ENCODE measurements around the gene SP140L. TPM values are rescaled to one million over a fixed set of nuclear protein-coding genes. Genes with fewer than 3 reads are reported as not detected.
"Not testable (repeated sequence)": the region's sequence is repeated elsewhere in the genome, so short reads cannot be mapped to it uniquely, and the experiment has no call there.

The SP140L gene
- total and polyA plus RNA-seq, 2 experiments from 2014 or later, result 8.0 to 11.5 TPM

GRCh38 chr2:230306474-230306873 lies 20.5 kb upstream of the SP140L start:
- in situ Hi-C loops (cut with MboI), result no loop called here
- H3K4me2 ChIP-seq (ENCODE audit: unreplicated experiment), result no peak overlapping the region
- WGBS, 2 experiments (ENCODE audit: low coverage in 1 of 2, low lambda C conversion rate in 2 of 2, missing lambda C conversion rate in 2 of 2), result 5% methylated on average over 2 of the region's 2 CpGs
- no peaks in the 10 kb centered on the region for H3K9me3 ChIP-seq (ENCODE audit: low read depth)
- H3K4me1 ChIP-seq (ENCODE audit: insufficient read depth), result no peaks in the 10 kb centered on the region
- no peaks in the 10 kb centered on the region for H3K9me2 ChIP-seq (ENCODE audit: insufficient read depth)
- H3K27ac ChIP-seq, result no peak overlapping the region
- no peaks in the 10 kb centered on the region for H3F3A ChIP-seq (ENCODE audit: insufficient read depth)
- no peak overlapping the region for H2AFZ ChIP-seq
- no peaks in the 10 kb centered on the region for H4K20me1 ChIP-seq (ENCODE audit: insufficient read depth)
- H3K79me2 ChIP-seq (ENCODE audit: insufficient read depth), result no peaks in the 10 kb centered on the region
- no peak overlapping the region for H3K9ac ChIP-seq
- TF ChIP-seq EZH2 (IDR thresholded peaks at IDR 0.05; ENCODE audit: insufficient read depth, poor library complexity, severe bottlenecking) (no peak), EZH2phosphoT487 (IDR thresholded peaks at IDR 0.05; ENCODE audit: insufficient read depth, low read depth) (no peak)
- H3K4me3 ChIP-seq, result no peak overlapping the region
- no peak for DNase-seq
- no peaks in the 10 kb centered on the region for H3K27me3 ChIP-seq (replicated peaks; ENCODE audit: insufficient read depth)
- no peaks in the 10 kb centered on the region for H3K36me3 ChIP-seq (ENCODE audit: low read depth)

GRCh38 chr2:230307485-230307884 lies 19.5 kb upstream of the SP140L start:
- Histone ChIP-seq H3K4me2 (ENCODE audit: unreplicated experiment) (no peak overlapping the region), H3K79me2 (ENCODE audit: insufficient read depth) (no peaks in the 10 kb centered on the region), H4K20me1 (ENCODE audit: insufficient read depth) (no peaks in the 10 kb centered on the region), H2AFZ (no peak overlapping the region), H3K9ac (no peak overlapping the region), H3K4me1 (ENCODE audit: insufficient read depth) (0 out of 2 replicates have a peak, but pooled peaks cover 4% of the 10 kb centered on the region), H3K36me3 (ENCODE audit: low read depth) (no peaks in the 10 kb centered on the region), H3K4me3 (no peak overlapping the region), H3K9me3 (ENCODE audit: low read depth) (no peaks in the 10 kb centered on the region), H3F3A (ENCODE audit: insufficient read depth) (no peaks in the 10 kb centered on the region), H3K9me2 (ENCODE audit: insufficient read depth) (no peaks in the 10 kb centered on the region), H3K27me3 (replicated peaks; ENCODE audit: insufficient read depth) (no peaks in the 10 kb centered on the region), H3K27ac (no peak overlapping the region)
- TF ChIP-seq EZH2 (IDR thresholded peaks at IDR 0.05; ENCODE audit: insufficient read depth, poor library complexity, severe bottlenecking) (no peak), EZH2phosphoT487 (IDR thresholded peaks at IDR 0.05; ENCODE audit: insufficient read depth, low read depth) (no peak)
- 62 to 79% methylated on average over 2 of the region's 2 CpGs for WGBS, 2 experiments (ENCODE audit: low coverage in 1 of 2, low lambda C conversion rate in 2 of 2, missing lambda C conversion rate in 2 of 2)
- no peak for DNase-seq
- in situ Hi-C loops (cut with MboI), result no loop called here

DNA sequence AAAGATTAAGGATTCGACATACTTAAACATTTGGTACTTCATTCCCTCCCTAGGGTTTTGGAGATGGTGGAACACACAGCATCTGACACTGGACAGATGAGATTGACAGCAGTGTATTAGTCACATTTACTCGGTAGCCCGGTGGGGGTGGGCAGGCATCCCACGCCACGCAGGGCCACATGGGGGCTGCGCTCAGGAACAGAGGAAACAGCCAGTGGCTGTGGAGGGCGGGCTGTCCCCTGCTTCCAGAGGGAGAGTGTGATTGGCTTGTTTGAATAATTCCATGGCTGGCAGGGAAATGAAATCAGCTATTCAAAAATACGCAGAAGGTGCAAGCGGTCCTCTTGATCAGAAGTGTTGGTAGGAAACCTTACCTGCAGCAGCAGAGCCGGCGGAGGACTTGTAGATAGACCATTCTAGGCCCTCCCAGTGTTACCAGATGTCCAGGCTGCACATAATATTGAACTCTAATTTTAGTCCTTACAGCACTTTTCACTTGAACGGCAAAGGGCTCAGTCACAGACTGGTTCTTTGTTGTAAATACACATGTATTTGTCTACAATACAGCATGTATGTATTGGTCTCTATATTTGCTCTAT lies 18.5 kb upstream of the SP140L start:
- TF ChIP-seq EZH2phosphoT487 (IDR thresholded peaks at IDR 0.05; ENCODE audit: insufficient read depth, low read depth) (no peak), EZH2 (IDR thresholded peaks at IDR 0.05; ENCODE audit: insufficient read depth, poor library complexity, severe bottlenecking) (no peak)
- no peaks in the 10 kb centered on the region for H3K79me2 ChIP-seq (ENCODE audit: insufficient read depth)
- WGBS, 2 experiments (ENCODE audit: low coverage in 1 of 2, low lambda C conversion rate in 2 of 2, missing lambda C conversion rate in 2 of 2), result 67% methylated on average over 12 of the region's 12 CpGs
- in situ Hi-C loops (cut with MboI), result no loop called here
- no peak for DNase-seq
- no peaks in the 10 kb centered on the region for H3K36me3 ChIP-seq (ENCODE audit: low read depth)
- no peak overlapping the region for H3K27ac ChIP-seq
- 0 out of 2 replicates have a peak, but pooled peaks cover 7% of the 10 kb centered on the region for H3K4me1 ChIP-seq (ENCODE audit: insufficient read depth)
- no peaks in the 10 kb centered on the region for H3K27me3 ChIP-seq (replicated peaks; ENCODE audit: insufficient read depth)
- H3K9me3 ChIP-seq (ENCODE audit: low read depth), result no peaks in the 10 kb centered on the region
- no peak overlapping the region for H2AFZ ChIP-seq
- H4K20me1 ChIP-seq (ENCODE audit: insufficient read depth), result no peaks in the 10 kb centered on the region
- no peaks in the 10 kb centered on the region for H3F3A ChIP-seq (ENCODE audit: insufficient read depth)
- no peaks in the 10 kb centered on the region for H3K9me2 ChIP-seq (ENCODE audit: insufficient read depth)
- H3K4me3 ChIP-seq, result no peak overlapping the region
- H3K9ac ChIP-seq, result no peak overlapping the region
- no peak overlapping the region for H3K4me2 ChIP-seq (ENCODE audit: unreplicated experiment)

DNA sequence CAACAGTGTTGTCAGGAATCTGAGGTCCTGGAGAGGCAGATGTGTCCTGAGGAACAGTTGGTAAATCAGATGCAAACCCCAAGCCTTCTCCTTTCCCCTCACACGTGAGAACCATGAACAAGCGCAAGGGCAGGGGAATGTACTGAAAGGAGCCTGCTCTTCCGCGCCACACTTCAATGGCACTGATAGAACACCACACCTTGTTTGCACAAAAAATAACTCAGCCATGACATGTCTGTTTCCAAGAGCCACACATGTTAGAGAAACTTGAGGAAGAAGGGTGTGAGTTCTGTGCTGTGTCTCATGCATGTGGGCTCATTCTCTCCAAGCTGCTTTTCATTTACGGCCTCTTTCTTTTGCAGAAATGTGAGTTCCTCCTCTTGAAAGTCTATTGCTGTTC lies 16.2 kb upstream of the SP140L start:
- H3F3A ChIP-seq (ENCODE audit: insufficient read depth); H3K4me3 ChIP-seq; H3K9me2 ChIP-seq (ENCODE audit: insufficient read depth); H2AFZ ChIP-seq; DNase-seq; H4K20me1 ChIP-seq (ENCODE audit: insufficient read depth); H3K36me3 ChIP-seq (ENCODE audit: low read depth); H3K9ac ChIP-seq; H3K27me3 ChIP-seq (replicated peaks; ENCODE audit: insufficient read depth); H3K4me2 ChIP-seq (ENCODE audit: unreplicated experiment); in situ Hi-C loops (cut with MboI); H3K9me3 ChIP-seq (ENCODE audit: low read depth); H3K27ac ChIP-seq; H3K79me2 ChIP-seq (ENCODE audit: insufficient read depth); H3K4me1 ChIP-seq (ENCODE audit: insufficient read depth): not testable (repeated sequence)
- WGBS, 2 experiments (ENCODE audit: low coverage in 1 of 2, low lambda C conversion rate in 2 of 2, missing lambda C conversion rate in 2 of 2), result 94 to 100% methylated on average over 1 of the region's 5 CpGs

GRCh38 chr2:230311634-230312033 lies 15.4 kb upstream of the SP140L start:
- H3K4me2 ChIP-seq (ENCODE audit: unreplicated experiment); H3F3A ChIP-seq (ENCODE audit: insufficient read depth); H3K27ac ChIP-seq; H3K9ac ChIP-seq; H3K9me2 ChIP-seq (ENCODE audit: insufficient read depth); H3K79me2 ChIP-seq (ENCODE audit: insufficient read depth); in situ Hi-C loops (cut with MboI); H4K20me1 ChIP-seq (ENCODE audit: insufficient read depth); H3K9me3 ChIP-seq (ENCODE audit: low read depth); H3K4me1 ChIP-seq (ENCODE audit: insufficient read depth); H3K4me3 ChIP-seq; H3K27me3 ChIP-seq (replicated peaks; ENCODE audit: insufficient read depth); DNase-seq; H2AFZ ChIP-seq; H3K36me3 ChIP-seq (ENCODE audit: low read depth): not testable (repeated sequence)
- 38 to 41% methylated on average over 1 of the region's 1 CpG for WGBS, 2 experiments (ENCODE audit: low coverage in 1 of 2, low lambda C conversion rate in 2 of 2, missing lambda C conversion rate in 2 of 2)
